Body of pancreas (tissue), 4 donors: ENCODE measurements around the gene LDLRAD3.

Source experiments
- POLR2A ChIP-seq, 3 donors: fragments of 450-650 bp; IDR thresholded peaks; one replicate each; pipeline ENCODE4 v1.6.1; 2016; ENCODE audit warnings: antibody characterized with exemption in 3 of 3, mild to moderate bottlenecking in 2 of 3
- TF ChIP-seq, protein P1 (sequence below), 7 experiments: fragments of 450-650 bp in 4 of 7; fragments of 200-600 bp in 3 of 7; sonication (generic) in 3 of 7; IDR thresholded peaks; one replicate each; pipeline ENCODE4 v1.5.1; 2016 to 2019; ENCODE audit warnings: antibody characterized with exemption in 7 of 7

- TF ChIP-seq POLR2A (IDR thresholded peaks at IDR 0.05), result no peak
- TF ChIP-seq, protein P1, sequence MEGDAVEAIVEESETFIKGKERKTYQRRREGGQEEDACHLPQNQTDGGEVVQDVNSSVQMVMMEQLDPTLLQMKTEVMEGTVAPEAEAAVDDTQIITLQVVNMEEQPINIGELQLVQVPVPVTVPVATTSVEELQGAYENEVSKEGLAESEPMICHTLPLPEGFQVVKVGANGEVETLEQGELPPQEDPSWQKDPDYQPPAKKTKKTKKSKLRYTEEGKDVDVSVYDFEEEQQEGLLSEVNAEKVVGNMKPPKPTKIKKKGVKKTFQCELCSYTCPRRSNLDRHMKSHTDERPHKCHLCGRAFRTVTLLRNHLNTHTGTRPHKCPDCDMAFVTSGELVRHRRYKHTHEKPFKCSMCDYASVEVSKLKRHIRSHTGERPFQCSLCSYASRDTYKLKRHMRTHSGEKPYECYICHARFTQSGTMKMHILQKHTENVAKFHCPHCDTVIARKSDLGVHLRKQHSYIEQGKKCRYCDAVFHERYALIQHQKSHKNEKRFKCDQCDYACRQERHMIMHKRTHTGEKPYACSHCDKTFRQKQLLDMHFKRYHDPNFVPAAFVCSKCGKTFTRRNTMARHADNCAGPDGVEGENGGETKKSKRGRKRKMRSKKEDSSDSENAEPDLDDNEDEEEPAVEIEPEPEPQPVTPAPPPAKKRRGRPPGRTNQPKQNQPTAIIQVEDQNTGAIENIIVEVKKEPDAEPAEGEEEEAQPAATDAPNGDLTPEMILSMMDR (IDR thresholded peaks at IDR 0.05), result no peak
These were observed 223.2 kb downstream of the LDLRAD3 start for GRCh38 chr11:36167073-36167472.
